GM06990 (cell line): ENCODE data around the gene ARSI.

Experiments
- DNase-seq: peaks from one replicate; pipeline ENCODE4 v3.0.0-alpha.2; 2011; ENCODE audit not compliant: insufficient read length; ENCODE audit errors: extremely low read depth
- H3K27me3 ChIP-seq: replicated peaks from 2 replicates; pipeline ENCODE4 v1.6.0; 2011; ENCODE audit warnings: low read length; ENCODE audit not compliant: control insufficient read depth, insufficient read depth
- H3K36me3 ChIP-seq: 2 replicates; pipeline ENCODE4 v1.5.1; 2011; ENCODE audit warnings: low read length; ENCODE audit not compliant: control insufficient read depth, insufficient read depth
- H3K4me3 ChIP-seq: replicated peaks from 2 replicates; pipeline ENCODE4 v1.5.1; 2011; ENCODE audit warnings: low read depth, mild to moderate bottlenecking, control low read depth, low read length
- TF ChIP-seq, protein P1 (sequence below): IDR thresholded peaks from 2 replicates; pipeline ENCODE4 v1.5.1; 2011; ENCODE audit warnings: low read length, control low read depth, mild to moderate bottlenecking, inconsistent platforms; ENCODE audit not compliant: insufficient read depth, poor library complexity, severe bottlenecking

The ARSI gene

GRCh38 chr5:150305095-150305494, 2.4 kb upstream of the ARSI start:
- Histone ChIP-seq H3K36me3 (no peaks in the 10 kb centered on the region), H3K27me3 (peaks cover 1% of the 10 kb centered on the region), H3K4me3 (no peak overlapping the region)
- TF ChIP-seq, protein P1, sequence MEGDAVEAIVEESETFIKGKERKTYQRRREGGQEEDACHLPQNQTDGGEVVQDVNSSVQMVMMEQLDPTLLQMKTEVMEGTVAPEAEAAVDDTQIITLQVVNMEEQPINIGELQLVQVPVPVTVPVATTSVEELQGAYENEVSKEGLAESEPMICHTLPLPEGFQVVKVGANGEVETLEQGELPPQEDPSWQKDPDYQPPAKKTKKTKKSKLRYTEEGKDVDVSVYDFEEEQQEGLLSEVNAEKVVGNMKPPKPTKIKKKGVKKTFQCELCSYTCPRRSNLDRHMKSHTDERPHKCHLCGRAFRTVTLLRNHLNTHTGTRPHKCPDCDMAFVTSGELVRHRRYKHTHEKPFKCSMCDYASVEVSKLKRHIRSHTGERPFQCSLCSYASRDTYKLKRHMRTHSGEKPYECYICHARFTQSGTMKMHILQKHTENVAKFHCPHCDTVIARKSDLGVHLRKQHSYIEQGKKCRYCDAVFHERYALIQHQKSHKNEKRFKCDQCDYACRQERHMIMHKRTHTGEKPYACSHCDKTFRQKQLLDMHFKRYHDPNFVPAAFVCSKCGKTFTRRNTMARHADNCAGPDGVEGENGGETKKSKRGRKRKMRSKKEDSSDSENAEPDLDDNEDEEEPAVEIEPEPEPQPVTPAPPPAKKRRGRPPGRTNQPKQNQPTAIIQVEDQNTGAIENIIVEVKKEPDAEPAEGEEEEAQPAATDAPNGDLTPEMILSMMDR, result no peak
- no peak for DNase-seq

- TF ChIP-seq, protein P1, result no peak
- no peak for DNase-seq
- H3K27me3 ChIP-seq, result peaks cover 1% of the 10 kb centered on the region
- H3K36me3 ChIP-seq, result no peaks in the 10 kb centered on the region
- H3K4me3 ChIP-seq, result no peak overlapping the region
Observed at GRCh38 chr5:150304481-150305081, 1.9 kb upstream of the ARSI start.

DNA sequence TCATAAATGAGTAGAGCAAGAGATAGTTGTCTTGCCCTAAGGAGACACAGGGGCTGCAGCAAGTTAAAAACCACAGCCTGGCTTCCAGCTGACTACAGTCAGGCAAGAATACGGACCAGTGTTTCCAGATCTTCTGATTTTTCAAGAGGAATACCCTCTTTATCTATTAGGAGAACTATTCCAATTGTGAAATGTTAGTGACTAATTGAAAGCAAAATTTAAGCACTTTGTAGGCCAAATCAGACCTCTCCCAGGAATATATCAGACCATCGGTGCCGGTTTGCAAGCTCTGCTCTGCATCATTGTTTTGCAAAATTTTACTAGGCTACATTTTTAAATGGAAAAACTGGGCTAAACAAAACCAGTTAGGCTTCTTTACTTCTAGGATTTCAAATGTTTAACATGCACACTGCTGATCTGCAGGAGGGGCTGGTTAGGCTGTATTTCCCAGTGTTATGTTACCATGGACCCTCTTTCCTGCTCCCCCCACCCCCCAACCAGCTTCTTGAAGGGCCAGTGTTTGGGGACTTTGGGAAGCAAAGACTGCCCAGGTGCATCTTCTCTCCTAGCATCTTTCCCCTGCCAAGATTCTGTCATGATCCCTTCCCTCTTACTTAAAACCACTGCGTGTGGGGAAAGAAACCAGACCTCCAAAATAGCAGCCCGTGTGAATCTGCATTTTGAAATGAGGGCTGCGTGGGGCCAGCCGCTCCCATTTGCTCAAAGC, 1.1 kb upstream of the ARSI start:
- DNase-seq, result no peak
- TF ChIP-seq, protein P1, result no peak
- Histone ChIP-seq H3K4me3 (no peak overlapping the region), H3K27me3 (peaks cover 1% of the 10 kb centered on the region), H3K36me3 (no peaks in the 10 kb centered on the region)

GRCh38 chr5:150303070-150303615, 438 bp upstream of the ARSI start:
- H3K4me3 ChIP-seq, result no peak overlapping the region
- DNase-seq, result no peak
- TF ChIP-seq, protein P1, result no peak
- peaks cover 1% of the 10 kb centered on the region for H3K27me3 ChIP-seq
- no peaks in the 10 kb centered on the region for H3K36me3 ChIP-seq

DNA sequence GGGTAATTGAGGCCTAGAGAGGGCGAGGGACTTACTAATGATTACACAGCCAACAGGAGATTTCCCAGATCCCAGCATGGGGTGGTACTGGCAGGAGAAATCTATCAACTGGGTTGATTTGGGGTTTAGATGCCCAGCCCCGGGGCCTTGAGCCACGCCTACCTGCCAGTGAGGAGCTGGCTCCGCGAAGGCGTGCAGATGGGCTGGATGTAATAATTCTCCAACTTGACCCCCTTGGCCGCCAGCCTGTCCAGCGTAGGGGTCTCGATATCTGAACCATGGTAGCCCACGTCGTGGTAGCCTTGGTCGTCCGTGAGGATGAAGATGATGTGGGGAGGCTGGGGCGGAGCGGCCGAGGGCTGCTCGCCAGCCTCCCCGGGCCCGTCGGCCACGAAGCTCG, 804 bp downstream of the ARSI start:
- Histone ChIP-seq H3K4me3 (no peak overlapping the region), H3K27me3 (peaks cover 1% of the 10 kb centered on the region), H3K36me3 (no peaks in the 10 kb centered on the region)
- DNase-seq, result no peak
- TF ChIP-seq, protein P1, result no peak

GRCh38 chr5:150301170-150301505, 1.6 kb downstream of the ARSI start:
- TF ChIP-seq, protein P1, result no peak

More at GRCh38 chr5:150301170-150301505, 1.6 kb downstream of the ARSI start:
- DNase-seq, result no peak
- Histone ChIP-seq H3K27me3 (peaks cover 1% of the 10 kb centered on the region), H3K36me3 (no peaks in the 10 kb centered on the region), H3K4me3 (no peak overlapping the region)
